Keratinocyte (primary cell): ENCODE results near the gene UNC13B. TPM values are rescaled to one million over a fixed set of nuclear protein-coding genes. Genes with fewer than 3 reads are reported as not detected.

Source experiments
- DNase-seq: peaks from one replicate; pipeline ENCODE4 v3.0.0-alpha.2; 2011; ENCODE audit warnings: low read depth, missing footprints, low spot score
- FAIRE-seq: peaks from 2 replicates; lab custom pipeline; 2011; peaks lifted over from hg19 to GRCh38; lab: Jason Lieb, UNC
- H2AFZ ChIP-seq: 2 replicates; pipeline ENCODE4 v1.6.0; 2012; ENCODE audit warnings: low read length, control low read depth, inconsistent platforms; ENCODE audit not compliant: control insufficient read depth
- H3K27ac ChIP-seq: 2 replicates; pipeline ENCODE4 v1.5.1; 2011; ENCODE audit warnings: low read length; ENCODE audit not compliant: control insufficient read depth, insufficient read depth
- H3K27me3 ChIP-seq: 3 replicates; pipeline ENCODE4 v1.6.0; 2011; ENCODE audit warnings: low read length; ENCODE audit not compliant: control insufficient read depth, insufficient read depth; ENCODE audit errors: extremely low read depth
- H3K36me3 ChIP-seq, 2 experiments: 2 replicates in 1 of 2; 3 replicates in 1 of 2; pipeline ENCODE4 v1.5.1; 2011; ENCODE audit warnings: low read length in 2 of 2, mild to moderate bottlenecking in 1 of 2; ENCODE audit not compliant: control insufficient read depth in 2 of 2, insufficient read depth in 2 of 2; ENCODE audit errors: extremely low read depth in 1 of 2
- H3K4me1 ChIP-seq: 3 replicates; pipeline ENCODE4 v1.5.1; 2011; ENCODE audit warnings: low read length; ENCODE audit not compliant: control insufficient read depth, insufficient read depth; ENCODE audit errors: extremely low read depth
- H3K4me2 ChIP-seq: 3 replicates; pipeline ENCODE4 v1.6.0; 2011; ENCODE audit warnings: low read depth, low read length; ENCODE audit not compliant: control insufficient read depth, insufficient read depth; ENCODE audit errors: extremely low read depth
- H3K4me3 ChIP-seq, 3 experiments: fragments of 200-600 bp in 1 of 3; sonication (generic) in 1 of 3; 2 replicates in 2 of 3; 3 replicates in 1 of 3; pipeline ENCODE4 v1.5.1; 2011 to 2016; ENCODE audit warnings: low read length in 3 of 3, mild to moderate bottlenecking in 3 of 3, control low read depth in 2 of 3, inconsistent platforms in 1 of 3, low read depth in 1 of 3, mixed read lengths in 1 of 3, mixed run types in 1 of 3, moderate library complexity in 1 of 3; ENCODE audit not compliant: control insufficient read depth in 2 of 3, insufficient read depth in 2 of 3; ENCODE audit errors: extremely low read depth in 1 of 3
- H3K79me2 ChIP-seq: 2 replicates; pipeline ENCODE4 v1.6.0; 2012; ENCODE audit warnings: low read length; ENCODE audit not compliant: control insufficient read depth, insufficient read depth
- H3K9ac ChIP-seq: 3 replicates; pipeline ENCODE4 v1.6.0; 2011; ENCODE audit warnings: low read length; ENCODE audit not compliant: control insufficient read depth, insufficient read depth; ENCODE audit errors: extremely low read depth
- H3K9me1 ChIP-seq: 3 replicates; pipeline ENCODE4 v1.6.0; 2011; ENCODE audit warnings: low read length; ENCODE audit not compliant: control insufficient read depth, insufficient read depth; ENCODE audit errors: extremely low read depth
- H3K9me3 ChIP-seq: 2 replicates; pipeline ENCODE4 v1.5.1; 2012; ENCODE audit warnings: low read depth, low read length; ENCODE audit not compliant: control insufficient read depth
- H4K20me1 ChIP-seq: 3 replicates; pipeline ENCODE4 v1.6.0; 2011; ENCODE audit warnings: low read length; ENCODE audit not compliant: control insufficient read depth, insufficient read depth; ENCODE audit errors: extremely low read depth
- CTCF ChIP-seq, 3 experiments: IDR thresholded peaks in 1 of 3; conservative IDR thresholded peaks in 1 of 3; optimal IDR thresholded peaks in 1 of 3; 2 replicates in 2 of 3; 3 replicates in 1 of 3; pipeline versions ENCODE3 to v1.5.1; 2011; ENCODE audit warnings: low read length in 3 of 3, mild to moderate bottlenecking in 3 of 3, moderate library complexity in 2 of 3, control low read depth in 1 of 3, inconsistent platforms in 1 of 3; ENCODE audit not compliant: insufficient read depth in 2 of 3; ENCODE audit errors: extremely low read depth in 1 of 3
- EZH2 ChIP-seq: IDR thresholded peaks from one replicate; pipeline ENCODE4 v1.6.1; 2012; ENCODE audit warnings: inconsistent platforms, mild to moderate bottlenecking, low read length, moderate library complexity
- dilution Hi-C: fragments of 300-500 bp; cut with MboI; formaldehyde crosslinking; loops from one replicate; pipeline ENCODE4 v1.7.0; 2020; ENCODE audit warnings: low sequenced_read_pairs; ENCODE audit not compliant: extremely low pct_ligation_motif_present
- polyA plus RNA-seq, 5 experiments: library from polyadenylated mRNA; depleted of rRNA in 3 of 5; stranded (reverse) in 3 of 5; stranded (forward) in 1 of 5; unstranded in 1 of 5; fragments of >200 nt; gene quantifications; 1 replicate in 1 of 5; 2 replicates in 3 of 5; 3 replicates in 1 of 5; pipeline versions ENCODE4 v1.2.1 to v1.2.3, GENCODE V29; 2011 to 2012; ENCODE audit warnings: missing spikeins in 2 of 5, low read depth in 1 of 5, low replicate concordance in 1 of 5

The UNC13B gene
- polyA plus RNA-seq, 1 donor (not counting 4 experiments of a cell fraction or from before 2014, with no cell fraction given), result 9.3 TPM

- Histone ChIP-seq H3K36me3 (peaks cover 0 to 2% of the 10 kb centered on the region in 2 experiments), H4K20me1 (no peaks in the 10 kb centered on the region), H2AFZ (no peak overlapping the region), H3K27me3 (no peaks in the 10 kb centered on the region), H3K4me1 (no peaks in the 10 kb centered on the region), H3K4me3 (no peak overlapping the region), H3K27ac (no peak overlapping the region), H3K79me2 (no peaks in the 10 kb centered on the region), H3K9me1 (no peaks in the 10 kb centered on the region), H3K4me2 (no peak overlapping the region), H3K9me3 (no peaks in the 10 kb centered on the region), H3K9ac (no peak overlapping the region)
- dilution Hi-C loops, result no loop called here
- TF ChIP-seq EZH2 (no peak), CTCF (optimal IDR thresholded peaks at IDR 0.05 in 1 of 3, IDR thresholded peaks at IDR 0.05 in 1 of 3, conservative IDR thresholded peaks at IDR 0.05 in 1 of 3; ENCODE audit: extremely low read depth in 1 of 3, insufficient read depth in 2 of 3, low read length in 3 of 3) (no peak)
- DNase-seq, result no peak
- no peak for FAIRE-seq
Measured at GRCh38 chr9:35313460-35313859, 151.7 kb downstream of the UNC13B start.

GRCh38 chr9:35313916-35314315 is 152.1 kb downstream of the UNC13B start:
- DNase-seq, result no peak
- Histone ChIP-seq H3K9me3 (no peaks in the 10 kb centered on the region), H3K4me2 (no peak overlapping the region), H3K27ac (no peak overlapping the region), H3K4me3 (no peak overlapping the region), H3K9ac (no peak overlapping the region), H3K9me1 (no peaks in the 10 kb centered on the region), H3K27me3 (no peaks in the 10 kb centered on the region), H3K4me1 (no peaks in the 10 kb centered on the region), H2AFZ (no peak overlapping the region), H3K79me2 (no peaks in the 10 kb centered on the region), H4K20me1 (no peaks in the 10 kb centered on the region), H3K36me3 (peaks cover 0 to 2% of the 10 kb centered on the region in 2 experiments)
- TF ChIP-seq EZH2 (no peak), CTCF (optimal IDR thresholded peaks at IDR 0.05 in 1 of 3, IDR thresholded peaks at IDR 0.05 in 1 of 3, conservative IDR thresholded peaks at IDR 0.05 in 1 of 3; ENCODE audit: extremely low read depth in 1 of 3, insufficient read depth in 2 of 3, low read length in 3 of 3) (no peak)
- dilution Hi-C loops, result no loop called here
- no peak for FAIRE-seq
